ENCODE measurements around the gene RPS18.
A peak's percentile ranks its signal among the peaks of the same experiment; 100 is the strongest.

RPS18 gene

GRCh38 chr6:33315793-33316602, 44.1 kb downstream of the RPS18 start:
- no peak overlapping the region for H3K4me3 ChIP-seq (ENCODE audit: control insufficient read depth, low read depth, low read length)
- no peak for DNase-seq (ENCODE audit: low read depth)
- no peak for TF ChIP-seq CTCF (conservative IDR thresholded peaks at IDR 0.05; ENCODE audit: control insufficient read depth, insufficient read depth, low read depth, low read length)

GRCh38 chr6:33316603-33317418, 44.9 kb downstream of the RPS18 start:
- no peak for TF ChIP-seq CTCF (conservative IDR thresholded peaks at IDR 0.05; ENCODE audit: control insufficient read depth, insufficient read depth, low read depth, low read length)
- no peak for DNase-seq (ENCODE audit: low read depth)
- H3K4me3 ChIP-seq (ENCODE audit: control insufficient read depth, low read depth, low read length): peak overlapping the region; percentile 77

GRCh38 chr6:33317419-33317668, 45.5 kb downstream of the RPS18 start:
- DNase-seq (ENCODE audit: low read depth): no peak
- peak overlapping the region; percentile 77 for H3K4me3 ChIP-seq (ENCODE audit: control insufficient read depth, low read depth, low read length)

DNA sequence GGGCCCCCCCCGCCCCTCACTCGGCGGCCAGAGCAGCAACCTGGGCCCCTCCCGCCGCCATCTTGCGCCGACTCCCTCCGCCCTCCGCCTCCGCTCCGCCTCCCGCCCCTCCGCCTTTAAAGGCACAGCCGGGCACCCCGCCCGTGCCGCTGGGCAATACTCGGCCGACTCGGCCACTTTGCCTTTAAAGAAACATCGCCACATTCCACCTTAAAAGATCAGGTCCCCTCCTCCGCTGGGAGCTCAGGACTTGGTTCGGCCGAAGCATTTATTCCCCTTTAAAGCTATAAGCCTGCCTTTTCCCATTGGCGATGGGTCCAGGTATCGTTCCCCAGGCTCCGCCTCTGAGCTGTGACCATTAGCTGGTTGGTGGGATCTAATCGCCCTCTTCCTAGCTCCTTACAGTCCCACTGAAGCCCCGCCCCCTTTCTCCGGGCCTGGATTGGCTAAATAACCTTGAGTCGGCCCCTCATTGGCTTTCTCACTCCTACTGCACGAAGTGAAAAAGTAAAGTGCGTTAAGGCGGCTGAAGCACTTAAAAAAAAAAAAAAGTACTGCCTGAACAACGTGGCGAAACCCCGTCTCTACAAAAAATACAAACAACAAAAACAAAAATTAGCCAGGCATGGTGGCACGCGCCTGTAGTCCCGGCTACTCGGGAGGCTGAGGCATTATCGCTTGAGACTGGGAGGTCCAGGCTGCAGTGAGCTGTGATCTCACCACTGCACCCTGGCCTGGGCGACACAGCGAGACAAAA, 46.0 kb downstream of the RPS18 start, which contains the start of gene ZBTB22:
Gene ZBTB22, minus strand, starts transcription at position 76 of the 757 bp plus-strand sequence. CDS start 828 bp downstream, outside the sequence.
- no peak for TF ChIP-seq CTCF (conservative IDR thresholded peaks at IDR 0.05; ENCODE audit: control insufficient read depth, insufficient read depth, low read depth, low read length)
- H3K4me3 ChIP-seq (ENCODE audit: control insufficient read depth, low read depth, low read length): peak within 1 kb of the TSS; percentile 77
- peak; percentile 98 for DNase-seq (ENCODE audit: low read depth)

More at GRCh38 chr6:33317419-33317668, 45.5 kb downstream of the RPS18 start:
- TF ChIP-seq CTCF (conservative IDR thresholded peaks at IDR 0.05; ENCODE audit: control insufficient read depth, insufficient read depth, low read depth, low read length): no peak

DNA sequence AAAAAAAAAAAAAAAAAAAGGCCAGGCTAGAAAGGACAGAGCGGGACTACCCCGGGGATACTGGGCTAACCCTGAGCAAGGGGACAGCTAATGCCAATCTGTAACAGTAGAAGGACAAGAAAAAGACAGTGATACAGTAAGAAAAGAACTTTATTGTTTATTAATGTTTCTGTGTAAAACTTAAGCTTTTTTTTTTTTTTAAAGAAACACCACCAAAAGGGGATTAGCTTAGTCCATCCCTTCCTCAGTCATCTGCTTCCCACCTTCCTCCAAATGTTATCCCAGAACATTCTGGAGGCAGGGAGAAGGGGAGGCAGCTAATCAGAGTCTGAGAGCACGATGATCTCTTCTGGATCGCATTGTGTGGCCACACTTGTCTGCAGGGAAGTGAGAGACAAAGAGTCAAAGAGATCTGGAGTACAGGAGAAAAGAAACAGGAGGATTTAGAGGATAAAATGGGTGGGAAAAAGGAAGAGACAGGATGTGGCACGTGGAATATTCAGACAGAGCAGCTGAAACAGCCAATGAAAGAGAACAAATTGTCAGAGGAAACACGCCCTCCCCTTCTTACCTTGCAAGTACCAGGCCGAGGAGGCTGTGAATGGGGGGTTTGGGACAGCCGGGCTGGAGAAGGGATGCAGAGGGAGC, 46.7 kb downstream of the RPS18 start:
- no peak for DNase-seq (ENCODE audit: low read depth)
- TF ChIP-seq CTCF (conservative IDR thresholded peaks at IDR 0.05; ENCODE audit: control insufficient read depth, insufficient read depth, low read depth, low read length): no peak
- H3K4me3 ChIP-seq (ENCODE audit: control insufficient read depth, low read depth, low read length): peak overlapping the region; percentile 77

- DNase-seq (ENCODE audit: low read depth): no peak
- H3K4me3 ChIP-seq (ENCODE audit: control insufficient read depth, low read depth, low read length): peak overlapping the region; percentile 23
- TF ChIP-seq CTCF (conservative IDR thresholded peaks at IDR 0.05; ENCODE audit: control insufficient read depth, insufficient read depth, low read depth, low read length): no peak
These were observed 48.1 kb downstream of the RPS18 start for GRCh38 chr6:33319939-33320314.
